SK-N-SH treated with all-trans-retinoic acid at 6 μM for 48 hours (cell line): ENCODE data around the gene S100A11.
A peak's percentile ranks its signal among the peaks of the same experiment; 100 is the strongest.

Source experiments
- ATAC-seq: fragments of 200-7000 bp; cut with Tn5 transposase; 3 replicates; pipeline ENCODE4 v1.9.1; 2020; ENCODE audit warnings: mild to moderate bottlenecking, moderate library complexity
- ARNTL ChIP-seq: fragments of 450-650 bp; formaldehyde crosslinking; IDR thresholded peaks from 2 replicates; pipeline ENCODE4 v1.5.0; 2020; ENCODE audit warnings: low read depth, mild to moderate bottlenecking, moderate library complexity, borderline replicate concordance
- BACH2 ChIP-seq: fragments of 250-450 bp; sonication (Bioruptor Pico); IDR thresholded peaks from 2 replicates; pipeline ENCODE4 v1.9.0; 2021; ENCODE audit warnings: mild to moderate bottlenecking, borderline replicate concordance
- CSDC2 ChIP-seq: fragments of 250-450 bp; sonication (Bioruptor Pico); IDR thresholded peaks from 2 replicates; pipeline ENCODE4 v1.5.0; 2020; ENCODE audit warnings: mild to moderate bottlenecking, moderate library complexity
- ESRRG ChIP-seq: fragments of 250-450 bp; sonication (Bioruptor Pico); IDR thresholded peaks from 2 replicates; pipeline ENCODE4 v1.6.1; 2021; ENCODE audit warnings: mild to moderate bottlenecking
- GLIS3 ChIP-seq: fragments of 250-450 bp; sonication (Bioruptor Pico); IDR thresholded peaks from 2 replicates; pipeline ENCODE4 v1.5.0; 2020; ENCODE audit warnings: mild to moderate bottlenecking, moderate library complexity
- ISL1 ChIP-seq: fragments of 250-450 bp; sonication (Bioruptor Pico); IDR thresholded peaks from 2 replicates; pipeline ENCODE4 v2.1.2; 2022; ENCODE audit warnings: mild to moderate bottlenecking, moderate library complexity
- OSR1 ChIP-seq: fragments of 250-450 bp; sonication (Bioruptor Pico); IDR thresholded peaks from 2 replicates; pipeline ENCODE4 v1.8.0; 2022; ENCODE audit warnings: moderate library complexity, mild to moderate bottlenecking, inconsistent platforms
- PPARA ChIP-seq: fragments of 250-450 bp; sonication (Bioruptor Pico); IDR thresholded peaks from 2 replicates; pipeline ENCODE4 v1.5.0; 2020; ENCODE audit warnings: mild to moderate bottlenecking, borderline replicate concordance
- RARB ChIP-seq: fragments of 250-450 bp; sonication (Bioruptor Pico); IDR thresholded peaks from 2 replicates; pipeline ENCODE4 v1.8.0; 2021; ENCODE audit warnings: mild to moderate bottlenecking, moderate library complexity
- SNAI2 ChIP-seq: fragments of 250-450 bp; sonication (Bioruptor Pico); IDR thresholded peaks from 2 replicates; pipeline ENCODE4 v1.5.0; 2020; ENCODE audit warnings: mild to moderate bottlenecking, moderate library complexity
- TCF4 ChIP-seq: fragments of 250-450 bp; sonication (Bioruptor Pico); IDR thresholded peaks from 2 replicates; pipeline ENCODE4 v1.8.0; 2021; ENCODE audit warnings: mild to moderate bottlenecking, moderate library complexity, borderline replicate concordance
- TOX ChIP-seq: fragments of 250-450 bp; sonication (Bioruptor Pico); IDR thresholded peaks from 2 replicates; pipeline ENCODE4 v1.8.0; 2021; ENCODE audit warnings: mild to moderate bottlenecking, moderate library complexity, borderline replicate concordance
- ZC3H10 ChIP-seq: fragments of 250-450 bp; sonication (Bioruptor Pico); IDR thresholded peaks from 2 replicates; pipeline ENCODE4 v1.5.1; 2021; ENCODE audit warnings: mild to moderate bottlenecking, moderate library complexity
- ZFP3 ChIP-seq: fragments of 250-450 bp; sonication (Bioruptor Pico); IDR thresholded peaks from 2 replicates; pipeline ENCODE4 v1.5.0; 2020; ENCODE audit warnings: mild to moderate bottlenecking, moderate library complexity
- ZFP30 ChIP-seq: fragments of 450-650 bp; formaldehyde crosslinking; IDR thresholded peaks from 2 replicates; pipeline ENCODE4 v1.5.0; 2022; ENCODE audit warnings: mild to moderate bottlenecking, moderate library complexity
- ZNF565 ChIP-seq: fragments of 450-650 bp; formaldehyde crosslinking; conservative IDR thresholded peaks from 2 replicates; pipeline ENCODE4 v1.5.0; 2020; ENCODE audit warnings: low read depth, mild to moderate bottlenecking, moderate library complexity
- ZNF70 ChIP-seq: fragments of 450-650 bp; formaldehyde crosslinking; IDR thresholded peaks from 2 replicates; pipeline ENCODE4 v1.5.0; 2020; ENCODE audit warnings: mild to moderate bottlenecking, moderate library complexity
- ZNF8 ChIP-seq: fragments of 450-650 bp; formaldehyde crosslinking; IDR thresholded peaks from 2 replicates; pipeline ENCODE4 v1.5.0; 2020; ENCODE audit warnings: mild to moderate bottlenecking, moderate library complexity
- TF ChIP-seq, protein P1 (sequence below): fragments of 250-450 bp; sonication (Bioruptor Pico); IDR thresholded peaks from 2 replicates; pipeline ENCODE4 v1.8.0; 2020; ENCODE audit warnings: mild to moderate bottlenecking, moderate library complexity, borderline replicate concordance
- TF ChIP-seq, protein P2 (sequence below): fragments of 250-450 bp; sonication (Bioruptor Pico); IDR thresholded peaks from 2 replicates; pipeline ENCODE4 v1.5.1; 2020; ENCODE audit warnings: low read depth, mild to moderate bottlenecking, moderate library complexity
- TF ChIP-seq, protein P3 (sequence below): fragments of 250-450 bp; sonication (Bioruptor Pico); IDR thresholded peaks from 2 replicates; pipeline ENCODE4 v1.5.1; 2021; ENCODE audit warnings: mild to moderate bottlenecking, moderate library complexity
- TF ChIP-seq, protein P4 (sequence below): fragments of 250-450 bp; sonication (Bioruptor Pico); IDR thresholded peaks from 2 replicates; pipeline ENCODE4 v1.8.0; 2021; ENCODE audit warnings: low read depth, mild to moderate bottlenecking, moderate library complexity, borderline replicate concordance

S100A11 gene

DNA sequence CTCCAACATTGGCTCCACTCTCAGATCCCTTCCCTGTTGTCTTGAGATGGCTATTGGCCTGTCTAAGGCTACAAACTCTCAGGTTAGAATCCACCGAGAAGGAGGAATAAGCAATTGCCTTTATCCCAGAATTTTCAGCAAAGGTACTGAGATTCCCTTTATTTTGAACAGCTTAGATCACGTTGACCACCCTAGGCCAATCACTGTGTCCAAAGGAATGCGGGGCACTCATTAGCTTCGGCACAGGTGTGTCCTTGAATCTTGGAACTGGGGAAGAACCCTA is 6.9 kb downstream of the S100A11 start:
- no peak for ATAC-seq
- no peak for TF ChIP-seq ZFP3 (CRISPR knock-in tag)
- TF ChIP-seq ZC3H10 = no peak
- no peak for TF ChIP-seq BACH2 (CRISPR knock-in tag)
- no peak for TF ChIP-seq SNAI2 (CRISPR knock-in tag)
- no peak for TF ChIP-seq GLIS3
- TF ChIP-seq RARB (CRISPR knock-in tag) = no peak
- TF ChIP-seq, protein P1, sequence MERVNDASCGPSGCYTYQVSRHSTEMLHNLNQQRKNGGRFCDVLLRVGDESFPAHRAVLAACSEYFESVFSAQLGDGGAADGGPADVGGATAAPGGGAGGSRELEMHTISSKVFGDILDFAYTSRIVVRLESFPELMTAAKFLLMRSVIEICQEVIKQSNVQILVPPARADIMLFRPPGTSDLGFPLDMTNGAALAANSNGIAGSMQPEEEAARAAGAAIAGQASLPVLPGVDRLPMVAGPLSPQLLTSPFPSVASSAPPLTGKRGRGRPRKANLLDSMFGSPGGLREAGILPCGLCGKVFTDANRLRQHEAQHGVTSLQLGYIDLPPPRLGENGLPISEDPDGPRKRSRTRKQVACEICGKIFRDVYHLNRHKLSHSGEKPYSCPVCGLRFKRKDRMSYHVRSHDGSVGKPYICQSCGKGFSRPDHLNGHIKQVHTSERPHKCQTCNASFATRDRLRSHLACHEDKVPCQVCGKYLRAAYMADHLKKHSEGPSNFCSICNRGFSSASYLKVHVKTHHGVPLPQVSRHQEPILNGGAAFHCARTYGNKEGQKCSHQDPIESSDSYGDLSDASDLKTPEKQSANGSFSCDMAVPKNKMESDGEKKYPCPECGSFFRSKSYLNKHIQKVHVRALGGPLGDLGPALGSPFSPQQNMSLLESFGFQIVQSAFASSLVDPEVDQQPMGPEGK (CRISPR knock-in tag) = no peak
- no peak for TF ChIP-seq PPARA (CRISPR knock-in tag)
- TF ChIP-seq, protein P2, sequence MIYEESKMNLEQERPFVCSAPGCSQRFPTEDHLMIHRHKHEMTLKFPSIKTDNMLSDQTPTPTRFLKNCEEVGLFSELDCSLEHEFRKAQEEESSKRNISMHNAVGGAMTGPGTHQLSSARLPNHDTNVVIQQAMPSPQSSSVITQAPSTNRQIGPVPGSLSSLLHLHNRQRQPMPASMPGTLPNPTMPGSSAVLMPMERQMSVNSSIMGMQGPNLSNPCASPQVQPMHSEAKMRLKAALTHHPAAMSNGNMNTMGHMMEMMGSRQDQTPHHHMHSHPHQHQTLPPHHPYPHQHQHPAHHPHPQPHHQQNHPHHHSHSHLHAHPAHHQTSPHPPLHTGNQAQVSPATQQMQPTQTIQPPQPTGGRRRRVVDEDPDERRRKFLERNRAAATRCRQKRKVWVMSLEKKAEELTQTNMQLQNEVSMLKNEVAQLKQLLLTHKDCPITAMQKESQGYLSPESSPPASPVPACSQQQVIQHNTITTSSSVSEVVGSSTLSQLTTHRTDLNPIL (CRISPR knock-in tag) = no peak
- TF ChIP-seq ZFP30 = no peak
- no peak for TF ChIP-seq ZNF70 (CRISPR knock-in tag)
- TF ChIP-seq TOX (CRISPR knock-in tag) = no peak
- no peak for TF ChIP-seq CSDC2 (CRISPR knock-in tag)
- TF ChIP-seq OSR1 (CRISPR knock-in tag) = no peak
- TF ChIP-seq ISL1 (CRISPR knock-in tag) = no peak
- TF ChIP-seq TCF4 = no peak
- TF ChIP-seq, protein P3, sequence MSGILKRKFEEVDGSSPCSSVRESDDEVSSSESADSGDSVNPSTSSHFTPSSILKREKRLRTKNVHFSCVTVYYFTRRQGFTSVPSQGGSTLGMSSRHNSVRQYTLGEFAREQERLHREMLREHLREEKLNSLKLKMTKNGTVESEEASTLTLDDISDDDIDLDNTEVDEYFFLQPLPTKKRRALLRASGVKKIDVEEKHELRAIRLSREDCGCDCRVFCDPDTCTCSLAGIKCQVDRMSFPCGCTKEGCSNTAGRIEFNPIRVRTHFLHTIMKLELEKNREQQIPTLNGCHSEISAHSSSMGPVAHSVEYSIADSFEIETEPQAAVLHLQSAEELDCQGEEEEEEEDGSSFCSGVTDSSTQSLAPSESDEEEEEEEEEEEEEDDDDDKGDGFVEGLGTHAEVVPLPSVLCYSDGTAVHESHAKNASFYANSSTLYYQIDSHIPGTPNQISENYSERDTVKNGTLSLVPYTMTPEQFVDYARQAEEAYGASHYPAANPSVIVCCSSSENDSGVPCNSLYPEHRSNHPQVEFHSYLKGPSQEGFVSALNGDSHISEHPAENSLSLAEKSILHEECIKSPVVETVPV (CRISPR knock-in tag) = no peak
- no peak for TF ChIP-seq ZNF8
- TF ChIP-seq, all 23 proteins: peak for 0

DNA sequence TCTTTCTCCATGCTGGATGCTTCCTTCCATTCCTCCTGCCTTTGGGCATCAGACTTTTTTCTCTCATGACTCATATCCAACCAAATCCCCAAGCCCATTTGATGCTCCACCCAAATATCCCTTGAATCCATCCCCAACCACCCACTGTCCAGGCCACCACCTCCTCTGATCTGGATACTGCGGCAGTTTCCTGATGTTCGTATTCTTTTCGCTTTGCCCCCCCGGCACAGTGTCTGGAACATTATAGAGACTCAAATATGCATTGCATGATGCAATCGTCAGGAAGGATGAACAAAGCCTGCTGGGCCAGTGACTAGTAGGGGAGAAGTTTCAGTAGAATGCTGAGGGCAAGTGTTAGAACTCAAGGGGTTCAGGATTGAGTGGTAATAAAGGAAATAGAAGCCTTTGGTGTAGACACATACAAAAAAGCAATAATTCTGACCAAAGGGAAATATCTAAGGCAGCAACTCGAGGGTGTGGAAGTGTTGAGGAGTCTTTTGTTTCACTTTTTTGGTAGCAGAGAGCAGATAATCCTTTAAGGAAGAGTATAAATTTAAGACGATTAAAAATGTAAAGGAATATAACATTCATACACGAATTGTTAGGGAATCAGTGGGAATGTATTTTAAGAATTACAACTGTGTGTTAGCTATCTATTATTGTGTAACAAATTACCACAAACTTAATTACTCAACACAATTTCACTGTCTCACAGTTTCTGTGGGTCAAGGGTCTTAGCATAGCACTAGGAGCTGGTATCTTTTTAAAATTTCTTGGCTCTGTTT is 7.5 kb downstream of the S100A11 start:
- peak; percentile 23; the same call in 2 of the 3 replicates for ATAC-seq
- TF ChIP-seq ISL1 (CRISPR knock-in tag) (no peak), ZC3H10 (no peak), CSDC2 (CRISPR knock-in tag) (no peak), ZNF8 (no peak), GLIS3 (no peak), PPARA (CRISPR knock-in tag) (no peak), ZNF565 (CRISPR knock-in tag) (no peak), ESRRG (CRISPR knock-in tag) (no peak), TCF4 (no peak), OSR1 (CRISPR knock-in tag) (no peak), TOX (CRISPR knock-in tag) (no peak)
- TF ChIP-seq, protein P4, sequence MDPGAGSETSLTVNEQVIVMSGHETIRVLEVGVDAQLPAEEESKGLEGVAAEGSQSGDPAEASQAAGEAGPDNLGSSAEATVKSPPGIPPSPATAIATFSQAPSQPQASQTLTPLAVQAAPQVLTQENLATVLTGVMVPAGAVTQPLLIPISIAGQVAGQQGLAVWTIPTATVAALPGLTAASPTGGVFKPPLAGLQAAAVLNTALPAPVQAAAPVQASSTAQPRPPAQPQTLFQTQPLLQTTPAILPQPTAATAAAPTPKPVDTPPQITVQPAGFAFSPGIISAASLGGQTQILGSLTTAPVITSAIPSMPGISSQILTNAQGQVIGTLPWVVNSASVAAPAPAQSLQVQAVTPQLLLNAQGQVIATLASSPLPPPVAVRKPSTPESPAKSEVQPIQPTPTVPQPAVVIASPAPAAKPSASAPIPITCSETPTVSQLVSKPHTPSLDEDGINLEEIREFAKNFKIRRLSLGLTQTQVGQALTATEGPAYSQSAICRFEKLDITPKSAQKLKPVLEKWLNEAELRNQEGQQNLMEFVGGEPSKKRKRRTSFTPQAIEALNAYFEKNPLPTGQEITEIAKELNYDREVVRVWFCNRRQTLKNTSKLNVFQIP (CRISPR knock-in tag) = no peak
- TF ChIP-seq, protein P1 (CRISPR knock-in tag) = no peak

DNA sequence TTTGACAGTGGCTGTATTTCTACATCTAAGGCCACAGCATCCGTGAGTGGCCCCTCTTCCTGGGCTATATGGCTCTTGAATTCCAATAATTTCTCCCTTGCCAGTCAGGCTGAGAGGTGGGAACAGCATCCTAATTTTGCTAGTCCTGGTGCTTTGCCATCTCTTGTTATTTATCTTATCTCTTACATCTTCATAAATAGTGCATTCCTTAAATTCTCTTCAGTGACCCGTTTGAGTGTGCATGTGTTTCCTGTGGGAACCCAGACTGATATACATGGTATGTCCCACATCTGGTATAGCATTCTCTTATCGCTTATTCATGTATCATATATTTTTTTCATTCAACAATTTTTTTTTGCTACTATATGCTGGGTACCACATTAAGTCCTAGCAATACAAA is 9.9 kb downstream of the S100A11 start:
- no peak; the same call in 2 of the 3 replicates for ATAC-seq
- TF ChIP-seq CSDC2 (CRISPR knock-in tag) = no peak
- TF ChIP-seq ARNTL (CRISPR knock-in tag) = no peak
- TF ChIP-seq ZFP30 = no peak
- TF ChIP-seq, protein P4 (CRISPR knock-in tag) = no peak
- no peak for TF ChIP-seq PPARA (CRISPR knock-in tag)
- TF ChIP-seq, protein P1 (CRISPR knock-in tag) = no peak
